Trophoblast cell (in vitro differentiated cells and primary cell): Measurements from ENCODE around the gene PRKX.
A peak's percentile ranks its signal among the peaks of the same experiment; 100 is the strongest.
"Not testable (repeated sequence)": the region's sequence is repeated elsewhere in the genome, so short reads cannot be mapped to it uniquely, and the experiment has no call there.

ENCODE experiments used
- DNase-seq, 2 donors: peaks; one replicate each; pipeline ENCODE4 v3.0.0-alpha.2; 2016
- H2AFZ ChIP-seq: 2 replicates; pipeline ENCODE4 v1.6.1; 2013; ENCODE audit warnings: low read length, moderate library complexity, mild to moderate bottlenecking; ENCODE audit not compliant: insufficient read depth, poor library complexity
- H2AK5ac ChIP-seq: 2 replicates; pipeline ENCODE4 v1.6.1; 2013; ENCODE audit warnings: mild to moderate bottlenecking, low read length
- H2BK120ac ChIP-seq: 2 replicates; pipeline ENCODE4 v1.6.1; 2013; ENCODE audit warnings: low read length, mild to moderate bottlenecking, moderate library complexity; ENCODE audit not compliant: insufficient read depth, poor library complexity
- H2BK12ac ChIP-seq: 2 replicates; pipeline ENCODE4 v1.6.1; 2013; ENCODE audit warnings: mild to moderate bottlenecking, low read length, moderate library complexity
- H2BK5ac ChIP-seq: 2 replicates; pipeline ENCODE4 v1.6.1; 2013; ENCODE audit warnings: low read length, low read depth, moderate library complexity, mild to moderate bottlenecking; ENCODE audit not compliant: poor library complexity
- H3K14ac ChIP-seq: 2 replicates; pipeline ENCODE4 v1.6.1; 2013; ENCODE audit warnings: mild to moderate bottlenecking, low read length
- H3K18ac ChIP-seq: 2 replicates; pipeline ENCODE4 v1.6.1; 2013; ENCODE audit warnings: mild to moderate bottlenecking, low read length
- H3K23ac ChIP-seq: 2 replicates; pipeline ENCODE4 v1.6.1; 2013; ENCODE audit warnings: low read length
- H3K27ac ChIP-seq: 2 replicates; pipeline ENCODE4 v1.5.1; 2013; ENCODE audit warnings: low read depth, mild to moderate bottlenecking, inconsistent platforms, low read length, moderate library complexity
- H3K27me3 ChIP-seq: 2 replicates; pipeline ENCODE4 v1.6.1; 2013; ENCODE audit warnings: inconsistent platforms, mild to moderate bottlenecking, low read length, moderate library complexity; ENCODE audit not compliant: insufficient read depth
- H3K36me3 ChIP-seq, 2 experiments: 1 replicate in 1 of 2; 2 replicates in 1 of 2; pipeline ENCODE4 v1.6.1; 2013; ENCODE audit warnings: low read length in 2 of 2, mild to moderate bottlenecking in 2 of 2, moderate library complexity in 1 of 2; ENCODE audit not compliant: insufficient read depth in 2 of 2, control insufficient read depth in 1 of 2
- H3K4ac ChIP-seq: 2 replicates; pipeline ENCODE4 v1.6.1; 2013; ENCODE audit warnings: low read depth, mild to moderate bottlenecking, low read length, moderate library complexity
- H3K4me1 ChIP-seq, 2 experiments: 1 replicate in 1 of 2; 2 replicates in 1 of 2; pipeline ENCODE4 v1.6.1; 2013; ENCODE audit warnings: low read length in 2 of 2, mild to moderate bottlenecking in 2 of 2, moderate library complexity in 1 of 2; ENCODE audit not compliant: insufficient read depth in 2 of 2, control insufficient read depth in 1 of 2
- H3K4me2 ChIP-seq: 2 replicates; pipeline ENCODE4 v1.6.1; 2013; ENCODE audit warnings: inconsistent platforms, mild to moderate bottlenecking, low read length, moderate library complexity
- H3K4me3 ChIP-seq: 2 replicates; pipeline ENCODE4 v1.5.1; 2013; ENCODE audit warnings: mild to moderate bottlenecking, low read depth, low read length, inconsistent platforms
- H3K79me1 ChIP-seq: one replicate; pipeline ENCODE4 v1.6.1; 2013; ENCODE audit warnings: low read length
- H3K79me2 ChIP-seq: 2 replicates; pipeline ENCODE4 v1.6.1; 2013; ENCODE audit warnings: low read length, mild to moderate bottlenecking; ENCODE audit not compliant: control insufficient read depth, insufficient read depth, poor library complexity
- H3K9ac ChIP-seq: 2 replicates; pipeline ENCODE4 v1.6.1; 2013; ENCODE audit warnings: mild to moderate bottlenecking, low read length
- H3K9me3 ChIP-seq: 2 replicates; pipeline ENCODE4 v1.6.1; 2013; ENCODE audit warnings: low read depth, mild to moderate bottlenecking, control low read depth, inconsistent platforms, low read length; ENCODE audit not compliant: insufficient read depth
- H4K12ac ChIP-seq: 2 replicates; pipeline ENCODE4 v1.6.1; 2013; ENCODE audit warnings: low read depth, mild to moderate bottlenecking, low read length, moderate library complexity
- H4K8ac ChIP-seq: 2 replicates; pipeline ENCODE4 v1.6.1; 2013; ENCODE audit warnings: low read depth, mild to moderate bottlenecking, low read length, moderate library complexity
- H4K91ac ChIP-seq: one replicate; pipeline ENCODE4 v1.6.1; 2013; ENCODE audit warnings: low read depth, mild to moderate bottlenecking, low read length, moderate library complexity
- WGBS: extraction: QIAGEN DNeasy Blood & Tissue Kit; methylation state at CpG from one replicate; pipeline ENCODE4 v1.1.7; 2013; ENCODE audit warnings: missing lambda C conversion rate; ENCODE audit not compliant: insufficient read length, insufficient coverage; ENCODE audit errors: extremely low coverage; 5-methylcytosine and 5-hydroxymethylcytosine counted together

PRKX gene

DNA sequence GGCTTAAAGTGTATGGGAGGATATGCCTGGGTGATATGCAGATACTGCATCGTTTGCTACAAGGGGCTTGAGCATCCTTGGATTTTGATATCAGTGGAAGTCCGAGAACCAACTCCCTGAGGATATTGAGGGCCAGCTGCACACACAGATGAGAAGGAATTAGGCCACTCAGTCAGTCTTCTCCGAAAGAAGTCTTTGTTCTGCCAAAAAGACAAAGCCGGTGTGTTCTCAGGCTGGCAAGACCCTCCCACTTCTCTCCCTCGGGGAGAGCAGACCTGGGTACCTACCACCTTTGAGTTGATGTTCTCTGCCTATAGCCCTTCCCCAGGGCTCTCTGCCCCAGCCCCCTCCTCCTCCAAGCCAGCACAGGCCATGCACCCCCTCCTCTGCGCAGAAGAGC is 22.4 kb upstream of the PRKX start:
- DNase-seq, H3K79me2 ChIP-seq, H3K9me3 ChIP-seq, H4K91ac ChIP-seq, H3K79me1 ChIP-seq, H2BK12ac ChIP-seq, H2AFZ ChIP-seq, H3K14ac ChIP-seq, H3K9ac ChIP-seq, H3K27ac ChIP-seq, H3K36me3 ChIP-seq, H3K4me3 ChIP-seq, H2BK120ac ChIP-seq, H3K27me3 ChIP-seq, H2AK5ac ChIP-seq, H3K4me1 ChIP-seq, H4K8ac ChIP-seq, H3K4me2 ChIP-seq, H4K12ac ChIP-seq, H3K18ac ChIP-seq, H3K23ac ChIP-seq, H2BK5ac ChIP-seq, H3K4ac ChIP-seq: not testable (repeated sequence)
- WGBS = no CpG with 5 or more reads among the region's 6 CpGs

DNA sequence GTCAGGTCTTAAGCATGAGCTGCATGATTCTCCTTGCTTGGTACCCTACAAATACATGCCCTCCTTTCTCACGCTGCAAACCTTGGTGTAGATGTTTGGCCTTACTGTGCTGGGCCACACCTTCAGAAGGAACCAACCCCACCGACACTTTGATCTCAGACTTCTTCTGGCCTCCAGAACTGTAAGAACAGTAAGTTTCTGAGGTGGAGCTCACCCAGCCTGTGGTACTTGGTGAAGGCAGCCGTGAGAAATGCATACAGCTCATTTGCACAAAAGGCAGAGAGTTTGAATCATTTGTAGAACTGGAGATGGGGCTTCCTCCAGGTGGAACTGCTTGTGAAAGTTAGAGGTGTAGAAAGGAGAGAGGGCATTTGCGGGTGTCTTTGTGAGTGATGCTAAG is 21.0 kb upstream of the PRKX start:
- H4K8ac ChIP-seq = not testable (repeated sequence)

GRCh38 chrX:3733043-3733430 is 19.6 kb upstream of the PRKX start:
- Histone ChIP-seq H3K4ac (no peak overlapping the region), H3K27ac (no peak overlapping the region), H3K79me2 (no peaks in the 10 kb centered on the region), H3K18ac (no peak overlapping the region), H4K12ac (no peak overlapping the region), H4K91ac (no peak overlapping the region), H3K4me1 (no peaks in the 10 kb centered on the region), H3K9ac (no peak overlapping the region), H3K36me3 (no peaks in the 10 kb centered on the region), H3K9me3 (no peaks in the 10 kb centered on the region), H3K14ac (no peak overlapping the region), H2AFZ (no peak overlapping the region), H3K79me1 (no peaks in the 10 kb centered on the region), H3K4me2 (no peak overlapping the region), H3K4me3 (no peak overlapping the region), H3K27me3 (no peaks in the 10 kb centered on the region), H2BK120ac (no peak overlapping the region), H3K23ac (no peak overlapping the region), H4K8ac (no peak overlapping the region), H2BK5ac (no peak overlapping the region), H2AK5ac (no peak overlapping the region), H2BK12ac (no peak overlapping the region)
- no CpG with 5 or more reads among the region's 7 CpGs for WGBS
- DNase-seq = peak; percentile 27 to 82

More for the DNA sequence above, 21.0 kb upstream of the PRKX start:
- H3K79me1 ChIP-seq, H3K18ac ChIP-seq, H3K27me3 ChIP-seq, DNase-seq, H3K79me2 ChIP-seq, H3K9me3 ChIP-seq, H3K23ac ChIP-seq, H3K36me3 ChIP-seq, H3K4me3 ChIP-seq, H3K27ac ChIP-seq, H2BK120ac ChIP-seq, H2AFZ ChIP-seq, H3K4me1 ChIP-seq, H3K4ac ChIP-seq, H4K12ac ChIP-seq, H2AK5ac ChIP-seq, H2BK5ac ChIP-seq, H4K91ac ChIP-seq, H3K4me2 ChIP-seq, H3K9ac ChIP-seq, H2BK12ac ChIP-seq, H3K14ac ChIP-seq: not testable (repeated sequence)
- WGBS = no CpG with 5 or more reads among the region's 4 CpGs

GRCh38 chrX:3732326-3733042 is 19.0 kb upstream of the PRKX start:
- not testable (repeated sequence) for H3K79me2 ChIP-seq, H3K9me3 ChIP-seq, H3K27ac ChIP-seq, H2BK120ac ChIP-seq, H3K4me1 ChIP-seq, H3K36me3 ChIP-seq, H4K8ac ChIP-seq, H2AK5ac ChIP-seq, H3K27me3 ChIP-seq, H3K4me3 ChIP-seq, H3K79me1 ChIP-seq, H3K9ac ChIP-seq, H2BK5ac ChIP-seq, H3K4ac ChIP-seq, H3K23ac ChIP-seq, H4K12ac ChIP-seq, H3K4me2 ChIP-seq, H4K91ac ChIP-seq, H2BK12ac ChIP-seq, H3K18ac ChIP-seq, H3K14ac ChIP-seq, H2AFZ ChIP-seq
- peak in 1 of 2 donors; percentile 52 for DNase-seq
- WGBS = no CpG with 5 or more reads among the region's 15 CpGs
